ENCODE results near the gene MRPS23.

The MRPS23 gene

DNA sequence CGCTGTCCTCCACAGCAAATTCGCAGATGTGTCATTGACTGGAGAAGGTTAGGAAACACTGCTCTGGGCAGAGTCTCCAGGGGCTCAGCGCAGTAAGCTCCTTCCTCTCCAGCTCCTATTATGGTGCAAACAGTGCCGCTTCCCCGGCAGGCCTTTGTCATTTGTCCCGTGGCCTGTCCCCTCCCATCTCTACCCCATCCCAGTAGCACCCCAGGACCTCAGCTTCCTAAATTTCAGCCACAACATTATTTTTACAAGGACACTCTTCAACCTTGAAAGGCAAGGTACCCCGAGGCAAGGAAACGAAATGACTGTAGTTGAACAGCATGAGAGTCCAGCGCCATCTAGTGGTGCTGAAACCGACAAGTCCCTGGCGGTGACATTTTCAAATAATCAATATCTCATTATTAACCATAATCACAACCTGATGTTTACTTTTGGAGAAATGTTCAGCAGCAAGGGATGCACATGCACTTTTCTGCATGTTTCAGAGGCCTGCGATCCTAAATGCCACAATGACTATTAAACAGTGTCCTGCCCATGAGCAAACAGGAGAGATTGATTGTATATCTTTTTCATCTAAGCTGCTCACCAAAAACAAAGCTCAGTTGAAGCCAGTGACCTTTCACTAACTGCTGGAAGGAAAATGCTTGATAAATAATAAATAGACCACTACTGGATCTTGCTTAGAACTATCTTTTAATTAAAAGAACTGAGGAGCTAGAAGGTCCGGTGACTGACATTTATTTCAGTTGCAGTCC is 16.5 kb downstream of the MRPS23 start:
- TF ChIP-seq TAF1 (IDR thresholded peaks at IDR 0.05; ENCODE audit: borderline replicate concordance, insufficient read depth, low read length), result no peak
- TF ChIP-seq FOXP2 (optimal IDR thresholded peaks at IDR 0.05; ENCODE audit: borderline replicate concordance, extremely low read depth, extremely low read length, insufficient read depth), result no peak
- TF ChIP-seq SIN3A (IDR thresholded peaks at IDR 0.05; ENCODE audit: borderline replicate concordance, insufficient read depth, low read length), result no peak
- TF ChIP-seq, protein P1, sequence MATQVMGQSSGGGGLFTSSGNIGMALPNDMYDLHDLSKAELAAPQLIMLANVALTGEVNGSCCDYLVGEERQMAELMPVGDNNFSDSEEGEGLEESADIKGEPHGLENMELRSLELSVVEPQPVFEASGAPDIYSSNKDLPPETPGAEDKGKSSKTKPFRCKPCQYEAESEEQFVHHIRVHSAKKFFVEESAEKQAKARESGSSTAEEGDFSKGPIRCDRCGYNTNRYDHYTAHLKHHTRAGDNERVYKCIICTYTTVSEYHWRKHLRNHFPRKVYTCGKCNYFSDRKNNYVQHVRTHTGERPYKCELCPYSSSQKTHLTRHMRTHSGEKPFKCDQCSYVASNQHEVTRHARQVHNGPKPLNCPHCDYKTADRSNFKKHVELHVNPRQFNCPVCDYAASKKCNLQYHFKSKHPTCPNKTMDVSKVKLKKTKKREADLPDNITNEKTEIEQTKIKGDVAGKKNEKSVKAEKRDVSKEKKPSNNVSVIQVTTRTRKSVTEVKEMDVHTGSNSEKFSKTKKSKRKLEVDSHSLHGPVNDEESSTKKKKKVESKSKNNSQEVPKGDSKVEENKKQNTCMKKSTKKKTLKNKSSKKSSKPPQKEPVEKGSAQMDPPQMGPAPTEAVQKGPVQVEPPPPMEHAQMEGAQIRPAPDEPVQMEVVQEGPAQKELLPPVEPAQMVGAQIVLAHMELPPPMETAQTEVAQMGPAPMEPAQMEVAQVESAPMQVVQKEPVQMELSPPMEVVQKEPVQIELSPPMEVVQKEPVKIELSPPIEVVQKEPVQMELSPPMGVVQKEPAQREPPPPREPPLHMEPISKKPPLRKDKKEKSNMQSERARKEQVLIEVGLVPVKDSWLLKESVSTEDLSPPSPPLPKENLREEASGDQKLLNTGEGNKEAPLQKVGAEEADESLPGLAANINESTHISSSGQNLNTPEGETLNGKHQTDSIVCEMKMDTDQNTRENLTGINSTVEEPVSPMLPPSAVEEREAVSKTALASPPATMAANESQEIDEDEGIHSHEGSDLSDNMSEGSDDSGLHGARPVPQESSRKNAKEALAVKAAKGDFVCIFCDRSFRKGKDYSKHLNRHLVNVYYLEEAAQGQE (IDR thresholded peaks at IDR 0.05; ENCODE audit: insufficient read depth in 1 of 2, low read depth in 2 of 2, low read length in 2 of 2), result no peak; a peak in 1 of 4 replicates
- TF ChIP-seq POLR2AphosphoS5 (IDR thresholded peaks at IDR 0.05; ENCODE audit: low read depth, low read length), result no peak

DNA sequence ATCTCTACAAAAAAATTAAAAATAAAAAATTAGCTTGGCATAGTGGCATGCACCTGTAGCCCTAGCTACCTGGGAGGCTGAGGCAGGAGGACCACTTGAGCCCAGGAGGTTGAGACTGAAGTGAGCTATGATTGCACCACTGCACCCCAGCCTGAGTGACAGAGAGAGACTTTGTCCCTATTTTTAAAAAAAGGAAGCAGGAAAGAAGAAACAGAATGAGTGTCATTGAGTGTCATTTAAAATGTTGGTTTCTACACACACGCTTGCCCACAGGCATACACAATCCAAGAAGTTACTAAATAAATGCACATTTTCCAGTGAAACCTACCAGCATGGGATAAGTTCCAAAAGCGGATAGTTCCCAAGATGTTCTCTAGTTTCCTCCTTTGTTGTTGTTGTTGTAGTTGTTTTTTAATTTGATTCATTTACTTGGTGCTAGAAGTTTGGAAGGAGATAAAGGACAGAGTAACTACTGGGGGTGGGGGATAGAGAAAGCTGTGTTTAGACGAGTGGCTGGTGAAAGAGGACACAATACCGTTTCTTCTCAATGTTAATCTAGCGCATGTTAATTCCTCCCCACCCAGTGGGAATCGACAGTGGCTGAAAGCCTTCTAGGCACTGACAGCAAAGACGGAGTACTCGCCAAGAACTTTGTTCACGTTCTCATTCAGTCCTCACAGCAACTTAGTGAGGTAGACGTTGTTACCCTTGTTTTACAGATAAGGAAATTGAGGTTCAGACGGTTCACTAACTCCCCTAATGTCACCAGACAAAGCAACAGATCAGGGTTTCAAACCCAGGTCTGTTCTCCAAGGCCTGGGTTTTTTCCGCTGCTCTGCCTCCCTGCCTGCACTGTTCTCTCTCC is 17.3 kb downstream of the MRPS23 start:
- TF ChIP-seq POLR2AphosphoS5 (IDR thresholded peaks at IDR 0.05; ENCODE audit: low read depth, low read length) (no peak), SIN3A (IDR thresholded peaks at IDR 0.05; ENCODE audit: borderline replicate concordance, insufficient read depth, low read length) (no peak), FOXP2 (optimal IDR thresholded peaks at IDR 0.05; ENCODE audit: borderline replicate concordance, extremely low read depth, extremely low read length, insufficient read depth) (no peak), TAF1 (IDR thresholded peaks at IDR 0.05; ENCODE audit: borderline replicate concordance, insufficient read depth, low read length) (no peak)
- TF ChIP-seq, protein P1 (IDR thresholded peaks at IDR 0.05; ENCODE audit: insufficient read depth in 1 of 2, low read depth in 2 of 2, low read length in 2 of 2), result no peak

DNA sequence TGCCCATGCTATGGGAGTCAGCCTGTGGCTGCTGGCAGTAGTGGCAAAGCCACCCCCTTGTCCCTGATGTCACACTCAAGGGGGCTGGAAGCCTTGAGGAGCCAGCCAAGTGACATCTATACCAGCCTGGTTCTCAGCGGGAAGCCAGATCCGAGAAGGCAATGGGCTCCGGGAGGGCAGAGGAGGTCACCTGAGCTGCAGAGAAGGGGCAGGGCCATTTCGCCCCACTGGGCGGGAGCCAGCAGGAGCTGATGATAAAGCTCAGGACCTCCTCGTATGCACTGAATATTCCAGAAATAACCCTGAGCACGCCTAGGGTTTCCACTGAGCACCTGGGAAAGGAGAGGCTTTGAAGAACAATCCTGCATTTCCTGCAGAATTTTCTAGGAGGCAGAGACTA is 19.0 kb downstream of the MRPS23 start:
- no peak for TF ChIP-seq SIN3A (IDR thresholded peaks at IDR 0.05; ENCODE audit: borderline replicate concordance, insufficient read depth, low read length)
- TF ChIP-seq TAF1 (IDR thresholded peaks at IDR 0.05; ENCODE audit: borderline replicate concordance, insufficient read depth, low read length), result no peak
- TF ChIP-seq POLR2AphosphoS5 (IDR thresholded peaks at IDR 0.05; ENCODE audit: low read depth, low read length), result no peak
- TF ChIP-seq, protein P1 (IDR thresholded peaks at IDR 0.05; ENCODE audit: insufficient read depth in 1 of 2, low read depth in 2 of 2, low read length in 2 of 2), result no peak
- TF ChIP-seq FOXP2 (optimal IDR thresholded peaks at IDR 0.05; ENCODE audit: borderline replicate concordance, extremely low read depth, extremely low read length, insufficient read depth), result no peak

DNA sequence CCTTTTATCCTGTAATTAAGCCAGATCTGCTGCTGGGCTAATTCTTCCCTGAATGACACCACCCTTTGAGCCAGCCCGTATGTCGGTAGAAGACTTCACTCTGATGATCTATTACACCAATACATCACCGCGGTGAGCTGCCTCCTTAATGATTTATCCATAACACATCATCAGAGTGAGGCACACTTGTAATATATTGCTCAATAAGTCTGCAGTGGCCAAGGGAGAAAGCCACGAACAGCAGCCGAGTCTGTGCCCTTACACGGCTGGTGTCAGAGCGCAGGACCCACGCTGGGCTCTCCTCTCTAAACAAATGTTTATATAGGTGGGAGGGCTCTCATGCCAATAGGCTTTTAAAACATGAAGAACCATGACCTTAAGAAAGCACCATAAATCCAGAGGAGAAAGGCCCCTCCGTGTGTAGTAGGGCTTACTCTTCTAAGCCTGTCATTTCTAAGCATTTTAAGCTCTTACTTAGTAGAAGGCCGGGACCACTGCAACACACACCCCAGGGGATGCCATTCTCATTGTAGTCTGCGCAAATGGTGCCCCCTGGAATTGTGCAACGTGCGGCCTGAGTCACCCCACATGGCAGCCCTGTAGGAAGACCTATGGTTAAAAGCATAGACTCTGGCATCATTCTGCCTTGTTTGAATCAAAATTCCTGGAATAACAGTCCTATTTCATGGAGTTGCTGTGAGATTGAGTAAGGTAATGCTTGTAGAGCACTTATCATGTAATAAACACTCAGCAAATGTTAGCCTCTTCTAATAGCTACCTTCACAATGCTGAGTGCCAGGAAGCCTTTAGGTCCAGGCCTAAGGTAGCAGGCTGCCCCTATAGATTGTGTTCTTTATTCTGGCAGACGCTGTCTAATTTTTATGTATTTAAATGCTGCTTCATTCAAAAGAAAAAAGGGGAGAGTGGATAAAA is 26.1 kb downstream of the MRPS23 start:
- TF ChIP-seq, protein P1 (IDR thresholded peaks at IDR 0.05; ENCODE audit: insufficient read depth in 1 of 2, low read depth in 2 of 2, low read length in 2 of 2), result no peak
- no peak for TF ChIP-seq FOXP2 (optimal IDR thresholded peaks at IDR 0.05; ENCODE audit: borderline replicate concordance, extremely low read depth, extremely low read length, insufficient read depth)

All from PFSK-1 (cell line).